ENCODE data around the gene YKT6.

The YKT6 gene

GRCh38 chr7:44220358-44221112, 19.8 kb downstream of the YKT6 start:
- DNase-seq = no peak

- no peak for DNase-seq
Observed at GRCh38 chr7:44221231-44221791, 20.5 kb downstream of the YKT6 start.

- DNase-seq = peak; percentile 9
Observed at GRCh38 chr7:44222074-44222473, 21.3 kb downstream of the YKT6 start.

- DNase-seq = peak; percentile 75
Observed at GRCh38 chr7:44222776-44223261, 22.0 kb downstream of the YKT6 start.

- DNase-seq = peak; percentile 88
Observed at GRCh38 chr7:44223362-44224079, 22.7 kb downstream of the YKT6 start.

GRCh38 chr7:44224080-44224973, 23.5 kb downstream of the YKT6 start:
- DNase-seq = peak; percentile 74

GRCh38 chr7:44224974-44225565, 24.3 kb downstream of the YKT6 start:
- DNase-seq = no peak

GRCh38 chr7:44225566-44226395, 25.0 kb downstream of the YKT6 start:
- no peak for DNase-seq

GRCh38 chr7:44226396-44226753, 25.6 kb downstream of the YKT6 start:
- DNase-seq = no peak

- DNase-seq = no peak
Observed at GRCh38 chr7:44227911-44228310, 27.1 kb downstream of the YKT6 start.

- DNase-seq = no peak
Observed at GRCh38 chr7:44228571-44229350, 28.0 kb downstream of the YKT6 start.

GRCh38 chr7:44229546-44230105, 28.8 kb downstream of the YKT6 start:
- no peak for DNase-seq

GRCh38 chr7:44230286-44230685, 29.5 kb downstream of the YKT6 start:
- DNase-seq = no peak

- DNase-seq = no peak
Observed at GRCh38 chr7:44231088-44231487, 30.3 kb downstream of the YKT6 start.

GRCh38 chr7:44232396-44232795, 31.6 kb downstream of the YKT6 start:
- no peak for DNase-seq

GRCh38 chr7:44232901-44233715, 32.3 kb downstream of the YKT6 start:
- no peak for DNase-seq

GRCh38 chr7:44235066-44235465, 34.3 kb downstream of the YKT6 start:
- DNase-seq = no peak

GRCh38 chr7:44235582-44236332, 35.0 kb downstream of the YKT6 start:
- no peak for DNase-seq

GRCh38 chr7:44236333-44236728, 35.6 kb downstream of the YKT6 start:
- no peak for DNase-seq

Data from NCI-H345 (cell line).